Frontal cortex (tissue), 4 donors: Measurements from ENCODE around the gene ZNF785. TPM values are rescaled to one million over a fixed set of nuclear protein-coding genes. Genes with fewer than 3 reads are reported as not detected.
"Not testable (repeated sequence)": the region's sequence is repeated elsewhere in the genome, so short reads cannot be mapped to it uniquely, and the experiment has no call there.

ENCODE experiments used
- DNase-seq, 2 donors: peaks; one replicate each; pipeline ENCODE4 v3.0.0; 2012; ENCODE audit warnings: low spot score in 2 of 2
- FAIRE-seq: peaks from 2 replicates; lab custom pipeline; 2012; peaks lifted over from hg19 to GRCh38; lab: Jason Lieb, UNC
- total RNA-seq: library from RNA; depleted of rRNA; stranded (reverse); fragments of >200 nt; gene quantifications from one replicate; pipeline ENCODE4 v1.2.3, GENCODE V29; 2014
- donor health status: control.
- donor health status: control.
- donor health status: control.

ZNF785 gene
- total RNA-seq, 1 donor from 2014 or later = 18.3 TPM

GRCh38 chr16:30604316-30604947 is 18.9 kb upstream of the ZNF785 start:
- FAIRE-seq (no peak), DNase-seq (no peak)

GRCh38 chr16:30603945-30604315 is 18.4 kb upstream of the ZNF785 start:
- DNase-seq (no peak), FAIRE-seq (no peak)

- FAIRE-seq = no peak
- DNase-seq = peak in 1 of 2 donors; percentile 28
Measured at GRCh38 chr16:30602616-30603277, 17.2 kb upstream of the ZNF785 start.

GRCh38 chr16:30601966-30602365 is 16.5 kb upstream of the ZNF785 start:
- FAIRE-seq (no peak), DNase-seq (no peak)

GRCh38 chr16:30600929-30601328 is 15.4 kb upstream of the ZNF785 start:
- FAIRE-seq (no peak), DNase-seq (no peak)

- FAIRE-seq = no peak
Measured at GRCh38 chr16:30600215-30600614, 14.7 kb upstream of the ZNF785 start.

GRCh38 chr16:30592871-30593270 is 7.4 kb upstream of the ZNF785 start:
- FAIRE-seq (no peak), DNase-seq (no peak)

More at GRCh38 chr16:30600215-30600614, 14.7 kb upstream of the ZNF785 start:
- DNase-seq = no peak

- not testable (repeated sequence) for FAIRE-seq, DNase-seq
Measured at GRCh38 chr16:30590869-30591268, 5.4 kb upstream of the ZNF785 start.

- DNase-seq, FAIRE-seq: not testable (repeated sequence)
Measured at GRCh38 chr16:30589582-30589981, 4.1 kb upstream of the ZNF785 start.

- no peak for FAIRE-seq
- no peak for DNase-seq
Measured at GRCh38 chr16:30588651-30589050, 3.2 kb upstream of the ZNF785 start.

- DNase-seq = no peak
- FAIRE-seq = no peak
Measured at GRCh38 chr16:30585022-30585399, 486 bp downstream of the ZNF785 start.

- no peak for FAIRE-seq
- DNase-seq = no peak
Measured at GRCh38 chr16:30582611-30583340, 2.7 kb downstream of the ZNF785 start.

GRCh38 chr16:30581457-30581856 is 4.0 kb downstream of the ZNF785 start:
- FAIRE-seq (no peak), DNase-seq (no peak)

GRCh38 chr16:30574678-30575077 is 10.8 kb downstream of the ZNF785 start:
- no peak for DNase-seq
- no peak for FAIRE-seq

- DNase-seq = peak; percentile 94 to 97
- FAIRE-seq = no peak
Measured at GRCh38 chr16:30571445-30572322, 13.8 kb downstream of the ZNF785 start, which contains the start of gene ZNF688. TSS of gene ZNF688 (minus strand) at chr16:30571714. CDS start at chr16:30571629, 85 bp downstream.

- FAIRE-seq = no peak
- peak; percentile 51 to 67 for DNase-seq
Measured at GRCh38 chr16:30570636-30571444, 14.7 kb downstream of the ZNF785 start.

GRCh38 chr16:30569746-30570635 is 15.5 kb downstream of the ZNF785 start:
- no peak for FAIRE-seq
- no peak for DNase-seq

GRCh38 chr16:30569281-30569680 is 16.2 kb downstream of the ZNF785 start:
- no peak for FAIRE-seq
- no peak for DNase-seq
